Mesenchymal stem cell (in vitro differentiated cells and primary cell): ENCODE data around the gene GPX5.
"Not testable (repeated sequence)": the region's sequence is repeated elsewhere in the genome, so short reads cannot be mapped to it uniquely, and the experiment has no call there.

Experiments
- DNase-seq: peaks from one replicate; pipeline ENCODE4 v3.0.0-alpha.2; 2013
- H2AFZ ChIP-seq: one replicate; pipeline ENCODE4 v1.6.1; 2013; ENCODE audit warnings: low read depth, mild to moderate bottlenecking, control low read depth, inconsistent platforms, low read length, moderate library complexity
- H2AK5ac ChIP-seq: 2 replicates; pipeline ENCODE4 v1.6.1; 2013; ENCODE audit warnings: low read length, moderate library complexity, mild to moderate bottlenecking, inconsistent platforms; ENCODE audit not compliant: severe bottlenecking
- H2BK120ac ChIP-seq: one replicate; pipeline ENCODE4 v1.6.1; 2013; ENCODE audit warnings: low read depth, mild to moderate bottlenecking, inconsistent platforms, low read length, moderate library complexity
- H2BK12ac ChIP-seq, 2 experiments: one replicate each; pipeline ENCODE4 v1.6.1; 2013; ENCODE audit warnings: inconsistent platforms in 2 of 2, low read length in 2 of 2, mild to moderate bottlenecking in 2 of 2, moderate library complexity in 2 of 2, control low read depth in 1 of 2
- H2BK15ac ChIP-seq: one replicate; pipeline ENCODE4 v1.6.1; 2013; ENCODE audit warnings: mild to moderate bottlenecking, low read depth, inconsistent platforms; ENCODE audit not compliant: poor library complexity, severe bottlenecking
- H2BK5ac ChIP-seq: 2 replicates; pipeline ENCODE4 v1.6.1; 2013; ENCODE audit warnings: low read depth, mild to moderate bottlenecking, low read length, control low read depth, inconsistent platforms; ENCODE audit not compliant: poor library complexity, severe bottlenecking
- H3K14ac ChIP-seq, 2 experiments: one replicate each; pipeline ENCODE4 v1.6.1; 2013; ENCODE audit warnings: inconsistent platforms in 2 of 2, low read length in 2 of 2, control low read depth in 1 of 2, mild to moderate bottlenecking in 1 of 2, moderate library complexity in 1 of 2
- H3K18ac ChIP-seq, 2 experiments: one replicate each; pipeline ENCODE4 v1.6.1; 2013; ENCODE audit warnings: inconsistent platforms in 2 of 2, low read length in 2 of 2, control low read depth in 1 of 2, low read depth in 1 of 2, mild to moderate bottlenecking in 1 of 2
- H3K23ac ChIP-seq, 2 experiments: one replicate each; pipeline ENCODE4 v1.6.1; 2013; ENCODE audit warnings: inconsistent platforms in 2 of 2, low read length in 2 of 2, mild to moderate bottlenecking in 2 of 2, moderate library complexity in 2 of 2, control low read depth in 1 of 2
- H3K27ac ChIP-seq: 2 replicates; pipeline ENCODE4 v1.5.1; 2013; ENCODE audit warnings: mild to moderate bottlenecking, moderate library complexity, low read length, control low read depth, inconsistent platforms; ENCODE audit not compliant: poor library complexity, severe bottlenecking
- H3K27me3 ChIP-seq, 2 experiments: 2 replicates each; pipeline versions ENCODE4 v1.6.1 to v1.7.0; 2013; ENCODE audit warnings: low read length in 2 of 2, mild to moderate bottlenecking in 2 of 2, moderate library complexity in 2 of 2, control low read depth in 1 of 2, inconsistent platforms in 1 of 2; ENCODE audit not compliant: control insufficient read depth in 1 of 2, insufficient read depth in 1 of 2
- H3K36me3 ChIP-seq, 2 experiments: 2 replicates each; pipeline versions ENCODE4 v1.6.1 to v1.7.0; 2013; ENCODE audit warnings: low read length in 2 of 2, control low read depth in 1 of 2, inconsistent platforms in 1 of 2, low read depth in 1 of 2, mild to moderate bottlenecking in 1 of 2; ENCODE audit not compliant: insufficient read depth in 2 of 2, control insufficient read depth in 1 of 2
- H3K4ac ChIP-seq, 2 experiments: one replicate each; pipeline ENCODE4 v1.6.1; 2013; ENCODE audit warnings: inconsistent platforms in 2 of 2, low read length in 2 of 2, mild to moderate bottlenecking in 2 of 2, moderate library complexity in 2 of 2, control low read depth in 1 of 2, low read depth in 1 of 2
- H3K4me1 ChIP-seq: 2 replicates; pipeline ENCODE4 v1.6.1; 2013; ENCODE audit warnings: low read depth, low read length, control low read depth; ENCODE audit not compliant: control insufficient read depth, insufficient read depth
- H3K4me2 ChIP-seq: 2 replicates; pipeline ENCODE4 v1.6.1; 2013; ENCODE audit warnings: low read length, mild to moderate bottlenecking, inconsistent platforms; ENCODE audit not compliant: poor library complexity, severe bottlenecking
- H3K4me3 ChIP-seq, 2 experiments: 2 replicates each; pipeline versions ENCODE4 v1.5.1 to v1.7.0; 2013; ENCODE audit warnings: low read length in 2 of 2, mild to moderate bottlenecking in 2 of 2, control low read depth in 1 of 2, low read depth in 1 of 2; ENCODE audit not compliant: insufficient read depth in 1 of 2
- H3K79me1 ChIP-seq: replicated peaks from 2 replicates; pipeline ENCODE4 v1.6.1; 2013; ENCODE audit warnings: mild to moderate bottlenecking, control low read depth, low read length, inconsistent platforms; ENCODE audit not compliant: poor library complexity, severe bottlenecking
- H3K9ac ChIP-seq: 2 replicates; pipeline ENCODE4 v1.7.0; 2013; ENCODE audit warnings: mild to moderate bottlenecking, low read length, moderate library complexity
- H3K9me3 ChIP-seq: 2 replicates; pipeline ENCODE4 v1.7.0; 2013; ENCODE audit warnings: mild to moderate bottlenecking, low read length; ENCODE audit not compliant: control insufficient read depth
- H4K8ac ChIP-seq: one replicate; pipeline ENCODE4 v1.6.1; 2013; ENCODE audit warnings: inconsistent platforms, mild to moderate bottlenecking, low read length, moderate library complexity
- H4K91ac ChIP-seq: one replicate; pipeline ENCODE4 v1.6.1; 2013; ENCODE audit warnings: mild to moderate bottlenecking, low read length, inconsistent platforms
- WGBS: methylation state at CpG from one replicate; pipeline ENCODE4 v1.1.7; 2013; ENCODE audit warnings: mixed read lengths; 5-methylcytosine and 5-hydroxymethylcytosine counted together

The GPX5 gene

GRCh38 chr6:28505733-28506132 is 19.9 kb upstream of the GPX5 start:
- H3K9ac ChIP-seq = no peak overlapping the region
- no peak overlapping the region for H2BK12ac ChIP-seq
- no peak overlapping the region for H4K8ac ChIP-seq
- H3K14ac ChIP-seq = no peak overlapping the region
- no peak overlapping the region for H3K23ac ChIP-seq
- H3K27ac ChIP-seq = no peak overlapping the region
- no peaks in the 10 kb centered on the region for H3K4me1 ChIP-seq
- no peak overlapping the region for H2AK5ac ChIP-seq
- DNase-seq = no peak
- H3K79me1 ChIP-seq = no peaks in the 10 kb centered on the region
- no peak overlapping the region for H3K4me3 ChIP-seq
- 100% methylated on average over 1 of the region's 1 CpG for WGBS
- no peak overlapping the region for H2BK5ac ChIP-seq
- H3K4me2 ChIP-seq = no peak overlapping the region
- no peak overlapping the region for H3K18ac ChIP-seq
- no peak overlapping the region for H2BK15ac ChIP-seq
- H2AFZ ChIP-seq = no peak overlapping the region
- no peaks in the 10 kb centered on the region for H3K9me3 ChIP-seq
- H3K4ac ChIP-seq = no peak overlapping the region
- H3K36me3 ChIP-seq = no peaks in the 10 kb centered on the region
- H4K91ac ChIP-seq = no peak overlapping the region
- peaks cover 5 to 14% of the 10 kb centered on the region in 2 experiments for H3K27me3 ChIP-seq
- no peak overlapping the region for H2BK120ac ChIP-seq

DNA sequence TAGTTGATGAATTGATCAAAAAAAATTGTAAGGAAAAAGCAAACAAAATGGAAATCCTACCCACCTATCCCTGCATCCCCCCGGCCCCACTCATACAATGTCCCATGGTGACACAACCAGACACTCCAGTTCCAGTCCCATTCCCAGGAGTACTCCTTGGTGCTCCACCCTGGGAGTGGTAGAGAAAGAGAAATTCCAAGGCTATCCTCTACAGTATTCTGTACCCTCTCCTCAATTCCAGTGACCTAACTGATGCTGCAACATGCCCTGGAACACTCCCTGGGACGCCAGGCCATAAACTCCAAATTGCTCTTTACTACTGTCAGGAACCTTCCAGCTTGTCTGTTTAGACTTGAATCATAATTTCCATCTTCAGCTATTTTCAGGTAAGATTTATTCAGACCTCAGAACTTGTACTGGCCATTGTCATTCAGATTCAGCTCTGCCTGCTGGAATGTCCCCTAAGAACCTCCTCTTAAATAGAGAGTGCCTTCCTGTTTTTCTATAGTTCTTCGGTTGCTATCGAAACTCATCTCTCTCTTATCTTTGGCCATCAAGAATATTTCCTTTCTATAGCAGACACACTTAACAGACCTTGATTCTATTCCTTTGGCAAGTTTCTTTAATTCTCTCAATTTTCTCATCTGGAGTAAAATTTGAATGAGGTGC is 18.7 kb upstream of the GPX5 start:
- no peak for DNase-seq
- Histone ChIP-seq H3K23ac (no peak overlapping the region), H3K27me3 (peaks cover 5 to 14% of the 10 kb centered on the region in 2 experiments), H4K91ac (no peak overlapping the region), H4K8ac (no peak overlapping the region), H3K4me1 (no peaks in the 10 kb centered on the region), H3K9me3 (no peaks in the 10 kb centered on the region), H3K4ac (no peak overlapping the region), H3K4me2 (no peak overlapping the region), H3K9ac (no peak overlapping the region), H2BK12ac (no peak overlapping the region), H2BK120ac (no peak overlapping the region), H3K4me3 (no peak overlapping the region), H2BK15ac (no peak overlapping the region), H3K79me1 (no peaks in the 10 kb centered on the region), H3K27ac (no peak overlapping the region), H3K18ac (no peak overlapping the region), H2BK5ac (no peak overlapping the region), H3K14ac (no peak overlapping the region), H3K36me3 (no peaks in the 10 kb centered on the region), H2AK5ac (no peak overlapping the region), H2AFZ (no peak overlapping the region)
- WGBS = 62% methylated on average over 4 of the region's 4 CpGs

GRCh38 chr6:28511628-28512300 is 13.9 kb upstream of the GPX5 start:
- no peak overlapping the region for H4K91ac ChIP-seq
- H3K79me1 ChIP-seq = no peaks in the 10 kb centered on the region
- WGBS = 96% methylated on average over 51 of the region's 51 CpGs
- H3K4ac ChIP-seq = no peak overlapping the region
- H3K27ac ChIP-seq = no peak overlapping the region
- H3K14ac ChIP-seq = no peak overlapping the region
- H2AFZ ChIP-seq = no peak overlapping the region
- H3K36me3 ChIP-seq = no peaks in the 10 kb centered on the region
- H3K4me2 ChIP-seq = no peak overlapping the region
- H2AK5ac ChIP-seq = no peak overlapping the region
- no peak overlapping the region for H3K18ac ChIP-seq
- peaks cover 3 to 17% of the 10 kb centered on the region in 2 experiments for H3K27me3 ChIP-seq
- no peak overlapping the region for H3K23ac ChIP-seq
- H4K8ac ChIP-seq = no peak overlapping the region
- H3K4me1 ChIP-seq = no peaks in the 10 kb centered on the region
- no peak overlapping the region for H3K9ac ChIP-seq
- H2BK5ac ChIP-seq = no peak overlapping the region
- H3K9me3 ChIP-seq = no peaks in the 10 kb centered on the region
- DNase-seq = no peak
- H2BK15ac ChIP-seq = no peak overlapping the region
- H2BK120ac ChIP-seq = no peak overlapping the region
- no peak overlapping the region for H3K4me3 ChIP-seq
- no peak overlapping the region for H2BK12ac ChIP-seq

GRCh38 chr6:28512387-28512786 is 13.3 kb upstream of the GPX5 start:
- not testable (repeated sequence) for H2BK5ac ChIP-seq, H3K4me1 ChIP-seq, H3K4me3 ChIP-seq, H3K4me2 ChIP-seq, H3K23ac ChIP-seq, H4K91ac ChIP-seq, H3K27ac ChIP-seq, H3K14ac ChIP-seq, H4K8ac ChIP-seq, H2BK15ac ChIP-seq, H3K4ac ChIP-seq, H3K9me3 ChIP-seq, DNase-seq, H3K18ac ChIP-seq, H2BK120ac ChIP-seq, H3K9ac ChIP-seq, H3K36me3 ChIP-seq, H2AFZ ChIP-seq, H2AK5ac ChIP-seq, H3K79me1 ChIP-seq, H2BK12ac ChIP-seq
- 91% methylated on average over 8 of the region's 8 CpGs for WGBS
- peaks cover 3 to 20% of the 10 kb centered on the region in 2 experiments for H3K27me3 ChIP-seq
